HEK293T (cell line): ENCODE measurements around the gene EGFR.

Source experiments
- ELF4 ChIP-seq: fragments of 450-650 bp; IDR thresholded peaks from 2 replicates; pipeline ENCODE4 v1.6.1; 2017; ENCODE audit warnings: antibody characterized with exemption
- FOXM1 ChIP-seq: fragments of 450-650 bp; IDR thresholded peaks from 2 replicates; pipeline ENCODE4 v1.6.1; 2017; ENCODE audit warnings: mild to moderate bottlenecking, borderline replicate concordance

DNA sequence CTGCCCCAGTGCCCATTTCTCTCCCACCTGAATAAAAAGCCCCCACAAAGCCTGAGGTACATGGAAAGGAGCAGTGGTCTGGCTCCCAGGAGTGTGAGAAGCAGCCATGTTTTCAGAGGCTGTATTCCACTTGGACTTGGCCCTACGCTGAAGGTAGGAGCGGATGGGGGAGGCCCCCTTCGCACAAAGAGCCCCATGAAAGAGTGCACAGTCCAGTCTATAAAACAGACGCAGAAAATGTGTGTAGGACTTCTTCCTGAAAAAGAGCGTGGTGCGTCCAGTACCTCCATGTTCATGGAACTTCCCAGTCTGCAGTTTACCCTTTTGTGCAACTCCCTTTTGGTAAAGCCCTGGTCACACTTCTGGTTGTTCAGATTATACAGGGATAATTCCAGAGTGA is 69.3 kb downstream of the EGFR start:
- TF ChIP-seq ELF4 (no peak), FOXM1 (no peak)
